T-helper 2 cell treated with Interferon-gamma antibody and Interleukin-4, amounts not matched to agents 5 μg/mL and 100 μg/mL, for 36 hours (primary cell): Measurements from ENCODE around the gene OTUD6A.
A peak's percentile ranks its signal among the peaks of the same experiment; 100 is the strongest.

Experiments
- DNase-seq: peaks from one replicate; pipeline ENCODE4 v3.0.0; 2021; ENCODE audit warnings: low spot score
- H3K27ac Mint-ChIP-seq: one replicate; pipeline ENCODE4 v1.8.0; 2021; ENCODE audit warnings: mild to moderate bottlenecking, mixed read lengths
- H3K27me3 Mint-ChIP-seq: one replicate; pipeline ENCODE4 v1.8.0; 2021; ENCODE audit warnings: low read depth, mixed read lengths
- H3K36me3 Mint-ChIP-seq: one replicate; pipeline ENCODE4 v1.8.0; 2021; ENCODE audit warnings: low read depth, mixed read lengths
- H3K4me1 Mint-ChIP-seq: one replicate; pipeline ENCODE4 v1.8.0; 2021; ENCODE audit warnings: low read depth, mixed read lengths
- H3K4me3 Mint-ChIP-seq: one replicate; pipeline ENCODE4 v1.8.0; 2022; ENCODE audit warnings: mild to moderate bottlenecking, moderate library complexity, mixed read lengths
- H3K9me3 Mint-ChIP-seq: one replicate; pipeline ENCODE4 v1.8.0; 2021; ENCODE audit warnings: mixed read lengths

Gene OTUD6A, protein sequence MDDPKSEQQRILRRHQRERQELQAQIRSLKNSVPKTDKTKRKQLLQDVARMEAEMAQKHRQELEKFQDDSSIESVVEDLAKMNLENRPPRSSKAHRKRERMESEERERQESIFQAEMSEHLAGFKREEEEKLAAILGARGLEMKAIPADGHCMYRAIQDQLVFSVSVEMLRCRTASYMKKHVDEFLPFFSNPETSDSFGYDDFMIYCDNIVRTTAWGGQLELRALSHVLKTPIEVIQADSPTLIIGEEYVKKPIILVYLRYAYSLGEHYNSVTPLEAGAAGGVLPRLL

DNA sequence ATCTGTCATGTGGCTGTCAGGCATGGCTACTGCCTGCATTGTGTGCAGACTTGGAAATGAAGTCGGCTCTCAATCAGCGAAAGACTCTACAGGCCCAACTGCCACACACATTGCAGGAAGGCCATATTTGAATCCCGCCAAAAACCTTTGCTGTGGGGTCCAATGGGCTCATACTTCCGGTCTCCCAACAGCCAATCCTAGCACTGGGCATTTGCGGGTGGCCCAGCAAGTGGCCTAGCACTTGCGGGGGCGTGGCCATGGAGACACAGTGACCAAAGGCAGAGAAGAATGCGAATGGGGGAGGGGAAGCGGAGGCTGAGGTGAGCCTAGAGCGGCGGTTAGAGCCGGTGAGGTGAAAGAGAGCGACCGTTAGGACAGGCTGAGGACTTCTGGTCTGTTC lies at the start of gene OTUD6A:
OTUD6A (plus strand) TSS at position 382 of the 400 bp plus-strand sequence. CDS start 68 bp downstream, outside the sequence.
- no peaks in the 10 kb centered on the region for H3K9me3 Mint-ChIP-seq

DNA sequence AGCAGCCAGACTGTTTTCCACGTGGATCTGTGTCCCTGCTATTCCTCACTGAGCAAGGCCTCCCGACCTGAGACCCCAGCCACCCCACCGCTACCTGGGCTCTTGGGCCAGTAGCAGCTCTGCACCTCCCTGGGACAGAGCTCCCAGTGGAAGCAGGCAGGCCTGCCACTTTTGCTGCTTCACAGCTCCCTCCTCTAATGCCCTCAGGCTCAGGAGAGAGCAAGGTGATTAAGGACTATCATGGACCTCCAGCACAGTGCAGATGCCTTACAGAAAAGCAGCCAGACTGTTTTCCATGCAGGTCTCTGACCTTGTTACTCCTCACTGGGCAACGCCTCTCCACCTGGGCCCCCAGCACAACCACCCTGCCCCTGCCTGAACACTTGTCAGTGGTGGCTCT lies 49.5 kb upstream of the OTUD6A start:
- Mint-ChIP-seq H3K4me3 (no peak overlapping the region), H3K9me3 (no peaks in the 10 kb centered on the region), H3K27me3 (peaks cover 2% of the 10 kb centered on the region), H3K27ac (no peak overlapping the region), H3K4me1 (peaks cover 3% of the 10 kb centered on the region), H3K36me3 (no peaks in the 10 kb centered on the region)
- DNase-seq = no peak

More for the DNA sequence above, at the start of gene OTUD6A:
- no peak for DNase-seq
- no peaks in the 10 kb centered on the region for H3K4me1 Mint-ChIP-seq
- H3K4me3 Mint-ChIP-seq = no peak within 1 kb of the TSS
- H3K27ac Mint-ChIP-seq = no peak within 1 kb of the TSS
- no peaks in the 10 kb centered on the region for H3K36me3 Mint-ChIP-seq
- no peaks in the 10 kb centered on the region for H3K27me3 Mint-ChIP-seq

DNA sequence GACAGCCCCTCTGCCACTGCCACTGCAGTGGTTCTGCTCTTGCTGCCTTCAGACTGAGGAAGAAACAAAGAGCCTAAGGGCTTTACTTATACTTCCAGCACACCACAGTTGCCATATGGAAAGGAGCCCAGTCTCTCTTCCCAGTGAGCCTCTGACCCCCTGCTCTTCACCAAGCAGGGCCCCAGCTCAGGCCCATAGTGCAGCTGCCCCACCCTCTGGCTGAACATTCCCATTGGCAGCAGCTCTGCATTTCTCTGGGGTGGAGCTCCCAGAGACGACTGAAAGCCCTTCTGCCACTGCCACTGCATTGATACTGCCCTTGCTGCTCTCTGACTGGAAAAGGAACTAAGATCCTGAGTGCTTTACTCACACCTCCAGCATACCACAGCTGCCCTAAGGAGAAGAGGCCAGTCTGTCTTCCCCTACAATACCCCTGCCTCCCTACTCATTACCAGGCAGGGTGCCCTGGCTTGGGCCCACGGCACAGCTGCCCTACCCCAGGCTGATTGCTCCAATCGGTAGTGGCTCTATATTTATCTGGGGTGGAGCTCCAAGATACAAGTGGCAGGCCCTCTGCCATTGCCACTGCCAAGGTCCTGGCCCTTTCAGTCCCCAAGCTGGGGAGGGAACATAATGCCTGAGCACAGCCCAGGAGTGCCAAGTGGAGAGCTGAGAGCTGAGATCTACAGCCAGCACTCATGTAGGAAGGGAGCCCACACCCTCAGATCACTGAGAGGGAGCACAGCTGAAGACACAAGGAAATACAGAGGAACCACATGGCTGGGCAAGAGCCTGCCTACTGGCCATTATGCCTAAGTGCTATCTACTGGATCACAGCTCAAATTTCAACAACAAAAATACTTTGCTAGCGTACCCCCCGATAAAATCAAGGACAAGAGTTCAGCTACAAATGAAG lies 48.5 kb upstream of the OTUD6A start:
- Mint-ChIP-seq H3K36me3 (no peaks in the 10 kb centered on the region), H3K27me3 (peaks cover 2% of the 10 kb centered on the region), H3K27ac (no peak overlapping the region), H3K4me1 (peaks cover 3% of the 10 kb centered on the region), H3K9me3 (no peaks in the 10 kb centered on the region), H3K4me3 (no peak overlapping the region)
- DNase-seq = no peak

DNA sequence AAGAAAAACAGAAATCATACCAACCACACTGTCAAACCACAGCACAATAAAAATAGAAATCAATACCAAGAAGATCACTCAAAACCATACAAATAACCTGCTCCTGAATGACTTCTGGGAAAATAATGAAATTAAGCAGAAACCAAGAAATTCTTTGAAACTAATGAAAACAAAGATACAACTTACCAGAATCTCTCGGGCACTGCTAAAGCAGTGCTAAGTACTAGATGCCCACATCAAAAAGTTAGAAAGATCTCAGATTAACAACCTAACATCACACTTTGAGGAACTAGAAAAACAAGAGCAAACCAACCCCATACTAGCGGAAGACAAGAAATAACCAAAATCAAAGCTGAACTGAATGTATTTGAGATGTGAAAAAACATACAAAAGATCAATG lies 45.7 kb upstream of the OTUD6A start:
- DNase-seq = no peak
- no peak overlapping the region for H3K27ac Mint-ChIP-seq

DNA sequence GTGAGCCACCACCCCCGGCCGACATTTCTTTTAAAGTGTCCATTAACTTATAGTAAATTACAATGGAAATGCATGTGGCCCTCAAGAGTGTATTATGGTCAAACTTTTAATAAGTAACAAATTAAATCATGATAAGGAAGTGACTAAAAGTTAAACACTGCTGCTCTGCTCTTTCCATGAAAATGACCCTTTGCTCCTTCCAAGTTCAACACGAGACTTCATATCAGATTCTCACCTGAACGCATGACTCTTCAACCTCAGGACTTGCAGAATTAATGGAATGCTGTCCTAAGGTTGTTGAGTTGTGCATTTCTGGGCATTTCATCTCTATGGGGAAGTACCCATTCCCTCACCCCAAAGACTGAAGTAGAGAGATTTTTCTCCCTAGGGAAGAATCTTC lies 39.6 kb upstream of the OTUD6A start:
- no peak overlapping the region for H3K27ac Mint-ChIP-seq
- no peaks in the 10 kb centered on the region for H3K27me3 Mint-ChIP-seq
- no peaks in the 10 kb centered on the region for H3K9me3 Mint-ChIP-seq
- H3K36me3 Mint-ChIP-seq = no peaks in the 10 kb centered on the region
- peaks cover 10% of the 10 kb centered on the region for H3K4me1 Mint-ChIP-seq
- no peak overlapping the region for H3K4me3 Mint-ChIP-seq
- no peak for DNase-seq

More for the DNA sequence above, 45.7 kb upstream of the OTUD6A start:
- no peaks in the 10 kb centered on the region for H3K9me3 Mint-ChIP-seq
- H3K36me3 Mint-ChIP-seq = no peaks in the 10 kb centered on the region
- H3K4me3 Mint-ChIP-seq = no peak overlapping the region
- peaks cover 2% of the 10 kb centered on the region for H3K27me3 Mint-ChIP-seq
- peaks cover 3% of the 10 kb centered on the region for H3K4me1 Mint-ChIP-seq

DNA sequence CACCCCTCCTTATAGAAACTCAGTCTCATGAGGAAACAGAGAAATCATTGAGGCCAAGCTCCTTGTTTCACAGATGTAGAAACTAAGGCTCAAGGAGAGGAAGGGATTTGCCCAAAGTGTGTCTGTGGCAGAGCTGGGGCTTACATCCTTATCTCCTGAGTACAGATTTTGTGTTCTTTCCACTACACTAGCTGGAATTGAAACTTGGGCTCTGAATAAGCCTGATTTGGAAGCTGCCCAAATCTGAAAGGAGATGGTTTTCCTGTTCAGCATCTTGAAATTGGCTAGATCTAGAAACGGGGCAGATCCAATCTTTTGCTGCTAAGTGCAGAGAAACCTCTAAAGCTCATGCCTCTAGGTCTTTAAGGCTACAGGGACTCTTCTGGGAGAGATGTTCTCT lies 36.8 kb upstream of the OTUD6A start:
- H3K9me3 Mint-ChIP-seq = no peaks in the 10 kb centered on the region
- no peak for DNase-seq
- H3K27me3 Mint-ChIP-seq = no peaks in the 10 kb centered on the region
- H3K36me3 Mint-ChIP-seq = no peaks in the 10 kb centered on the region
- H3K27ac Mint-ChIP-seq = no peak overlapping the region
- no peak overlapping the region for H3K4me3 Mint-ChIP-seq
- H3K4me1 Mint-ChIP-seq = peaks cover 10% of the 10 kb centered on the region

DNA sequence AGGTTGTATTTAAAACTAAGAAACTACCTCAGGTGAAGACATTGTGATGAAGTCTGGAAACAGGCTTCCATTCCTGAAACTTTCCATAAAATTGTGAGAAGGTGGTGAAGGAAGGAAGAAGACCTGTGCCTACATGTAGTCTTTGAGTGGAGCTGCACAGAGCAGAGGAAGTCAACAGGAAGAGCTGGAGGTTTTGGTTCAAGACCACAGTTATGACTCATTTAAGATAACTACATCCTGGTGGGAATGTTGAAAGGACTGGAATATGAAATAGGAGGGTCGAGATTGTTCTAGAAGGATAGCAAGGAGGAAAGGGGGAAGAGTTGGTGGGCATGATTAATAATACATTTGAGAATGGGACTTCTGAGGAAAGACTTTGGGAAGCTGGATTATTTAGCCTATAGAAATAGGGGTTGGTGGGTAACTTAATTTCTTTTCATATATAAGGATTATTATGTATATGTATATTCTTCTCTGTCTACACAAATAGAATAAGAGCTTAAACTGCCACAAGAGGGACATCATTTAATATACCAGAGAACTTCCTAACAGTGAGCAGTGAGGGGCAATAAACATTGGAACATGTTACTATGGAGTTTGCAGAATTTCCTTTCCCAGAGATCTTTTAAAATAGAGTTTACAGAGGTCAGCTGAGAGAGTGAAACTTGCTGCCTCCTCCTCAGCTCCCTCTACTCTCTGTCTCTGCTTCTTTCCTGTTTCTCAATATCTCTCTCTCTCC lies 36.0 kb upstream of the OTUD6A start:
- Mint-ChIP-seq H3K9me3 (no peaks in the 10 kb centered on the region), H3K4me3 (no peak overlapping the region), H3K4me1 (peaks cover 10% of the 10 kb centered on the region), H3K36me3 (no peaks in the 10 kb centered on the region), H3K27me3 (no peaks in the 10 kb centered on the region), H3K27ac (no peak overlapping the region)
- DNase-seq = no peak

DNA sequence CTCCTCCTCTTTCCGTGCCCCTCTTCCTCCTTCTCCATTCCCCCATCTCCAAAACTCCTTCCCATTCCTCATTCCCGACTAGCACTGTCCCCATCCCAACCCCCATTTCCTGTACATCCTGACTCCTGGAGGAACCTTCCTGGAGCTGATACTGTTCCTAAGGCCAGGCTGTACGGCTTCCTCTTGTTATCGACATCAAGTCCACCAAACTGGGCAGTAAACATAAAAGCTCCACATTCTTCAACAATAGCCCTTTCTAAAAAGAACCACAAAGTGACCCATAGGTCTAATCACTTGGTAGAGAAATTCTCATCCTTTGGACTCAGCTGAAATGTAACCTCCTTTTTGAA lies 35.4 kb upstream of the OTUD6A start:
- H3K27ac Mint-ChIP-seq = no peak overlapping the region
- no peaks in the 10 kb centered on the region for H3K36me3 Mint-ChIP-seq
- no peaks in the 10 kb centered on the region for H3K9me3 Mint-ChIP-seq
- no peak for DNase-seq
- no peak overlapping the region for H3K4me3 Mint-ChIP-seq
- no peaks in the 10 kb centered on the region for H3K27me3 Mint-ChIP-seq
- H3K4me1 Mint-ChIP-seq = peaks cover 10% of the 10 kb centered on the region

DNA sequence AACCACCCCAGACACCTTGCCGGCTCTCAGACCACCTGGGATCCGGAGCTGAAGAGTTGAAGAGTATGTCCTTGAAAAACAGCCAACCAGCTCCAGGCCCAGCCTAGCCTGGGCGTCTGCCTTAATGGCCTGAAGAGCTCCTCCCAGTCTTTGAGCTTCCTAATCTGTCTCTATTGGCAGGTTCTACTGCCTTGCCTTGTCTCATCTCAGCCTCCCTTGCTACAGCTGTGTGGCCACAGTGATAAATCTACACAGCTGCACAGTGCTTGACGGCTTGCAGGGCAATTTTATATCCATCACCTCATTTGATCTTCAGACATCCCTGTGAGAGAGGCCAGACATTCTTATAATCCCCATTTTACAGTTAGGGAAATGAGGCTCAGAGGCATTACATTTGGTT lies 32.4 kb upstream of the OTUD6A start:
- Mint-ChIP-seq H3K27ac (no peak overlapping the region), H3K27me3 (no peaks in the 10 kb centered on the region), H3K36me3 (no peaks in the 10 kb centered on the region), H3K4me3 (no peak overlapping the region), H3K4me1 (peaks cover 10% of the 10 kb centered on the region), H3K9me3 (no peaks in the 10 kb centered on the region)
- DNase-seq = no peak

DNA sequence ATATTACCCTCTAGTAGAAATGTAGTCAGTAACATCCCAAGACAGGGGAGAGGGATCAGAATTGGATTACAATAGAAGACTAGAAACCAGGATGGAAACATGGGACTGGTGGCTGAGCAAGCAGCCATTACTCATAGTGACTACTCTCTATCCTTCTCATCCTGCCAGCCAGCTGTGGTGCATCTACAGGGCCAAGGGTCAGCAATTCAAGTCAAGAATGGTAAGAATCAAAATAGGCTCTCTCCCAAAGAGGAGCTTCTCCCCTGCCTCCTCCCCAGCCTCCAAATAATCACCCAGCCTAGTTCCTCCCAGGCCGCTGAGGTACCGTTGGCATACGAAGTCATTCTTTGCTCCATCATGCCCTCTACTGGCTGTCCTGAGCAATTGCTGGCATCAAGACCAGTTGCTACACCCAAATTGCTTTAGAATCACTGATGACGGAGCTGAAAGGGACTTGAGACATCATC lies 31.9 kb upstream of the OTUD6A start:
- Mint-ChIP-seq H3K4me3 (no peak overlapping the region), H3K4me1 (peaks cover 9% of the 10 kb centered on the region), H3K9me3 (no peaks in the 10 kb centered on the region), H3K27ac (no peak overlapping the region), H3K27me3 (no peaks in the 10 kb centered on the region), H3K36me3 (no peaks in the 10 kb centered on the region)
- peak; percentile 17 for DNase-seq

DNA sequence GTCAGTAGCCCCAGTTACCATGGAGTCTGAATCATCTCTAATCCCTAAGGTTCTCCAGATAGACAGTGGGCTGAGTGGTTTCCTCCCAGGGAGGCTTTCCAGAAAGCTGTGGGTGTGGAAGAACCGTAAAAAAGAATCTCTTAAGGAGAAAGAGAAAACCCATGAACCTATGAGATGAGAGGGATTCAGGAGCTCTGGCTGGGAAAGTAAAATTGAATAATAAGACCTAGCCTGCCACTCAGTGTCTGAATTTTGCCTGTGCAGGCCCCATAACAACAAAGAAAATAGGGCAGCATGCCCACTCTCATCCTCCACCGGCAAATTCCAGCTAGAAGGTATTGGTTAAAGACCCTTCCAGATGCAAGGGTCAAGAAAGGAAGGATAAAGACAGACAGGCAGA lies 29.5 kb upstream of the OTUD6A start:
- Mint-ChIP-seq H3K9me3 (no peaks in the 10 kb centered on the region), H3K4me3 (no peak overlapping the region), H3K27me3 (no peaks in the 10 kb centered on the region), H3K27ac (no peak overlapping the region), H3K36me3 (no peaks in the 10 kb centered on the region), H3K4me1 (no peaks in the 10 kb centered on the region)
- no peak for DNase-seq

DNA sequence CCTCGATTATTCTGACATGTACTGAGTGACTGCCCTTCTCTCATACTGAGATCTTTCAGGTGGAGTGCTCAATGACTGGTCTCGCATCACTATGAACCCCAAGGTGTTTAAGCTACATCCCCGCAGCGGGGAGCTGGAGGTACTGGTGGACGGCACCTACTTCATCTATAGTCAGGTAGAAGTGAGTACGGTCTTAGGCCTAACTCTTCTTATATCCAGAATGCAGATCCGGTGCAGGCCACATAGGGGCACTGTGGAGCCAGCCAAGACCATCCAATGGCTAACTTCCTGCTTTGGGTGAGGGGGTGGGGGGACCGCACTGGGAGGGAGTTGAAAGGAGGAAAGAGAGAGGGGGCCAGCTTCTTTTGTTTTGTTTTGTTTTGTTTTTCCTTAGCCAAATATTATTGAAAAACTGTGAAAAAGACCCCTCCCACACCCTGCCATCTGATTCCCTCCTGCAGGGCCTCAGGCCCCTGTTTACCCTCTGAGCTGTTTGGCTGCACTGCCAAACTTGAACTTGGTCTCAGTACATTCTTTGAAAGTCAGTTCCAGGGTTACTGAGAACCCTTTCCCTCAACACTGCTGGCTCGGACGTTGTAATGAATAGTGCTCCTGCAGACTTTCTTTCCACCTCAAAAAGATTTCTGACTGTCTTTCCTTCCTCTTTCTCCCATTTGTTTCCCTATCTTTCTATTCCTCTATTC lies 28.8 kb upstream of the OTUD6A start:
- no peaks in the 10 kb centered on the region for H3K27me3 Mint-ChIP-seq
- H3K4me1 Mint-ChIP-seq = no peaks in the 10 kb centered on the region
- no peak for DNase-seq
- H3K27ac Mint-ChIP-seq = peak overlapping the region; percentile 8
- no peak overlapping the region for H3K4me3 Mint-ChIP-seq
- H3K36me3 Mint-ChIP-seq = no peaks in the 10 kb centered on the region
- H3K9me3 Mint-ChIP-seq = no peaks in the 10 kb centered on the region

DNA sequence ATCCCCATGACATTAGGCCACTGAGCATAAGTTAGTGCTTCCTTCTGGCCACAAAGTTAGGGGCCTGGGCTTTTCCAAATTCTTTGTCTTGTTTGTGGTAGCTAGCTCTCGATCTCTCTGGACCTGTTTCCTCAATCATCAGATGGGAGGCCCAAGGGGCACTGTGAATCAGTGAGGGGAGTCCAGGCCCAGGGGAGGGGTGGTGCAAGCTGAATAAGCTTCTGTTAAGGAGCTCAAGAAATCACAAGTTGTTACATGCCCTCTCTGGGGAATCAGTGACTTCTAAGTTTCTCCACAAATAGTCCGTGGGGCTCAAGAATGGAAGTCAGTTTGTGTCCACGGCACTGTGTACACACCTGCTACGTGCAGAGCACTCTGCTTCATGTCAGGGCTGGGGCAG lies 27.6 kb upstream of the OTUD6A start:
- no peak for DNase-seq
- Mint-ChIP-seq H3K36me3 (no peaks in the 10 kb centered on the region), H3K9me3 (no peaks in the 10 kb centered on the region), H3K27me3 (no peaks in the 10 kb centered on the region), H3K4me3 (no peak overlapping the region), H3K27ac (no peak overlapping the region), H3K4me1 (no peaks in the 10 kb centered on the region)
